HG03175 (cell line): ENCODE measurements around the gene VAC14.
"Not testable (repeated sequence)": the region's sequence is repeated elsewhere in the genome, so short reads cannot be mapped to it uniquely, and the experiment has no call there.

Source experiments
- ATAC-seq: cut with Tn5 transposase; IDR thresholded peaks from one replicate; pipeline ENCODE4 v1.9.1; 2021; ENCODE audit warnings: mild to moderate bottlenecking, moderate library complexity; ENCODE audit not compliant: unreplicated experiment

VAC14 gene

DNA sequence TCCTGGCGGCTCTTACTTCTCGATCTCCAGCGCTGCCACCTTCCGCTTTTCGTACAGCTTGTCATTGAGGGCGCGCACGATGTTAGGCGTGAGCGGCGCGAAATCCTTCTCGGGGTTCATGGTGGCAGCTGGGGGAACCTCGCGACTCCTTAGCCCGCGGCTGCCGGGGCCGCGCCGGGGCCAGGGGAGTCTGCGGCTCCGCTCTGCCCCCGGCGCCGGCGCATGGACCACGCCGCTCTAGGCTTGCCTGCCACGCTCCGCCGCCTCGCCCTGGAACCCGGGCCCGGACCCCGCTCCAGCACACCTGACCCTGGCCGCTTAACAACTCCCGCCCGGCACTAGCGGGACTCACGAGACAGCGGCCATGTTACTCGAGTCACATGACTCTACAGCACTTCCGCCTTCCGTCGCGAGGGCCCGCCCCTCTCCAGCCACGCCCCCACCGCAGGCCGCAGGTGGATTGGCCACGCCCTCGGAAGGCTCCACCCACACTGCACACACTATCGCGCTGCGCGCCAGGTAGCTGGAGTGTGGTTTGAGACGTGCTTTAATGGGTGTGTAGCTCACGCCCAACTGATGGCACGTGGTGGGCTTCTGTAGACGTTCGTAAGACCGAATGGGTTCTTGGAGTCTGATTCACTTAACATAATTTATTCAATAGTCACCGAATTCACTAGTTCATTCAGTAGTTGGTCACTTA is at the start of gene VAC14:
TSS of gene VAC14 (minus strand) at position 378 of the 700 bp plus-strand sequence. CDS start at position 120, 258 bp downstream.
- ATAC-seq: peak; percentile 95

DNA sequence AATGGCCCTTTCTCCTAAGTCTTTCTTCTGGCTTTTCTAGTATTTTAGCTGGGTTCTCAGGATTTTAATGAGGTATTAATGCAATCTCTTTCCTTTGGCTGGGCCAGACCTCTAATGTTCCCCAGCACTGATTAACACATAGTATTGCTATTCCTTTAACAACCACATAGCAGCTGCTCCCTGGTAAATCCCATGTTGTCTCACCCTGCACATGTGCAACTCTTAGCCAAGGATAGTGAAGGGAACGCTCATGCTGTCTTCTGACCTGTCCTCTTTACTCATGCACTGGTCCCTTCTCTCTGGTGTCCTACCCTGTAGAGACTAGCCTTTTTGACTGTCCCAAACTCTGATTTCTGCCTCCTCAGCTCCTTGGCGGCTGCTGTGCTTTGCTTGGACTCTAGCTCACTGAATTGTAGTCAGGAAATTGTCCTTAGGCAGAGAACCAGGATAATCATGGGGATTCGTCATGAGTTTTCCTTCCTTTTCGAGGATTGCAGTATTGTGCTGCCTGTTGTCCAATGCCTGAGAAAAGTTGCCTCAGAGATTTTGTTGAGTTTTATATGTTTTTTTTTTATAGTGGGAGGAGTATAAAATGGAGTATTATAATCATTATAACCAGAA is 22.6 kb upstream of the VAC14 start:
- ATAC-seq: not testable (repeated sequence)

DNA sequence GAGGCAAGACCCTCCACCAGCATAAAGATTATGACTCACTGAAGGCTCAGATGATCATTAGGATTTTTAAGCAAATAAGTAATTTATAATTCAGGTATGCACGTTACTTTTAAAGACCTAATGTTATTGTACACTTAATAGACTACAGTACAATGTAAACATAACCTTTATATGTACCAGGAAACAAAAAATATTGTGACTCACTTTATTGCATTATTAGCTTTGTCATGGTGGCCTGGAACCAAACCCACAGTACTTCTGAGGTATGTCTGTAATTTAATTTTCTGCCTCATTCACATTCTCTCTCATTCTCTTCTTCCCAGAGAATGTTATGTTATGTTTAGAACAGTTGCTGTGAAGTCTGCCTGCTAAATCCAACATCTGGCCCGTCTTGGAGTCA is 21.8 kb upstream of the VAC14 start:
- ATAC-seq: not testable (repeated sequence)

DNA sequence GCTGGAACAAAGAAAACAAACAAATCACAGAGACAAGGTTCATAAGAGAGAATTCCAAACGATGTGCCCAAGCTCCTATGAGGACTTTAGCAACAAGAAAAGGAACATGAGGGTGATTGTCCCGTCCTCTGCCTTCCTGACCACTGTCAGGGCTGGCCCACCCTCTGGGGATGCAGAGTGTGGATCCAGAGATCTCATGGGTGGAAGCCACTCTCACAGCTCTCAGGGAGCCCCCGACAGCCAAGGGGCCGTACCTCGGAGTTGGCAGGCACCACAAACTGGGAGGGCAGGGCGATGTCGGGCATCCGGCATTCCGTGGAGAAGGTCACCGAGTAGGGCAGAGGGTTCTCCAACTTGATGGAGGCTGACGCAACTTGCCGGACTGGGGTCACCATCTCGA is 17.1 kb upstream of the VAC14 start:
- ATAC-seq: not testable (repeated sequence)

DNA sequence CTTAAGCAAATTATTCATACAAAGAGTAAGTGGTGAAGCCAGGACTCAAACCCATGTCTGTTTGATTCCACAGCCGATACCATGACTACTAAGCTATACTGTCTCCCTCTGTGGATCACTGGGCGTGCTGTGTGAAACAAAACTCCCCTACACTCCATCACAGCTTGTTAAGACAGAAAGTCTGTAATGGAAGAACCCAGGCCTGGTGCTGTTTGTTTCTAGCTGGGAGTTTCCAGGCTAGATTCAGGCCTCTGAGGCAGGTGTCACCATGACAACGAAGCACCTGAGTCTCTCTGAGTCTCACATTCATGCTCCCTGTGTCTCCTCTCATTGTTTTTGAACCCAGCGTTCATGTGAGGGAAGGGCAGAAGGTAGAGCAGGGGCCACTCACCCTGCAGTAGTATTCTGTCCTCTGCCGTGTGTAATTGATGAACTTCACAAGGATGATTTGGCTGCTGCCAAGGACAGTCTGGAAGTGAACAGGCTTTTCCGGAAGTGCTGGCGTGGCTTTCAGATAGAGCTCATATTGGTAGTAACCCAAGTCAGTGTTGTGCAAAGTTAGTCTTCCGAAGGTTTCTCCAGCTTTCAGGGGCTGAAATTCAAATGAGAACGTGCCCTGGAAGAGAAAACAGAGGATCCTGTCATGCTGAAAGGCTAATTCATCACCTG is 8.6 kb upstream of the VAC14 start:
- ATAC-seq: no peak

DNA sequence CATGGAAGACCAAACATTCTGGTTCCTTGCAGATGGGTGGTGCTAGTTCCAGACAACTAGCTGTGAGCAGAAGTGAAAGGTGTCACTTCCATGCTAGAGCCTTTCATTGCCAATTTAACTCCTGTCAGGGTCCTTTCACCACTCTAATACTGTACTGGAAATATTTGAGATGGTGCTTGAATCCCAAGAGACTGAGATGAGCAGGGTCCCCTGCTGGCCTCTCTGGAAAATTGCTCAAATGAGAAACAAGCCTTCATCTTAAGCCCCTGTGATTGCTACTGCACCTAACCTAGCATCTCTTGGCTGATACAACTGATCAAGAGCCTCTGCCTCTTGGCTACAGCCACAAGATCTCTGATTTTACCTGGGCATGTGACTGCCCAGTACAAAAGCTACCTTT is 7.4 kb upstream of the VAC14 start:
- no peak for ATAC-seq

DNA sequence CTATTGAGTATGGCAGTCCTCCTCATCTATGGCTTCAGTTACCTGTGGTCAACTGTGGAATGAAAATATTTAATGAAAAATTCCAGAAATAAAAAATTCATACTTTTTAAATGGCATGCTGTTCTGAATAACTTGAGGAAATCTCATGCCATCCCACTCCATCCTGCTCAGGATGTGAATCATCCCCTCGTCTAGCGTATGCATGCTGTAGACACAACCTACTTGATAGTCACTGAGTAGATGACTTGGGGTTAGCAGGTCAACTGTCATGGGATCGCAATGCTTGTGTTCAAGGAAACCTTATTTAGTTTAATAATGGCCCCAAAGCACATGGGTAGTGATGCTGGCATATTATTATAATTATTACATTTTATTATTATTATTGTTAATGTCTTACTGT is 4.8 kb upstream of the VAC14 start:
- ATAC-seq: no peak

DNA sequence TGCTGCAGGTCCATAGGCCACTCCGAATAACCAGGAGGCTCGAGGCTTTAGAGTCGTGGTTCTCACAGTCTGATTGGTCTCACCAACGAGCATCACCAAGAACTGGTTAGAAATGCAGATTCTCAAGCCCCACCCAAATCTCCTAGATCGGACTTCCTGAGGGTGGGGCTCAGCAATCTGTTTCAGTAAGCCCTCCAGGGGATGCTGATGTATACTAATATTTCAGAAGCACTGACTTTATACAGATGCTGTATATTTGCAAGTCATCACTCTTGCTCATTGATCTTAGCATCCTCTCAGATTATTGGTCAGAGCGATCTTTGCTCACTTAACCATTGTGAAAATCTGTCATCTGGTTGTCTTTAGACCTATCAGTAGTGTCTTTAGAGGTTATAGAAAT is 4.4 kb upstream of the VAC14 start:
- ATAC-seq: no peak

DNA sequence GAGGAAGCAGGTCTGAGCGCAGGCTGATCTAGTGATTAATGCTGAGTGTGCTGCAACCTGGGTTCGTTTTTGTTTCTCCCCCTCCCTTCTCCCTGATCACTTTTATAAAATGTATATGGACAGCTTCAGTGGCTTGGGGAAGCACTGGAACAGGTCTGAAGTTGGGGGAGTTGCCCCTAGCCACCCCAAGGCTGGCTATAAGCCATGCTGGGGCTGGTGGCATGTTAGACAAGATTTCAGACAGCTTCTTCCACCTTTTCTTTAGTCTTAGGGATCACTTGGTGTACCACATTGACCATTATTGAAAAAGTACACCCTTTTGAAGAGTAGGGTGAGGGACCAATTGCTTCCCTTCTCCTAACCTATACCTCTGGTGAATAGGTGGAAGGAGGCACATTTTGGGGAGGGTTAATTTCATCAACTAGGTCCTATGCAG is 3.8 kb upstream of the VAC14 start:
- ATAC-seq: no peak

DNA sequence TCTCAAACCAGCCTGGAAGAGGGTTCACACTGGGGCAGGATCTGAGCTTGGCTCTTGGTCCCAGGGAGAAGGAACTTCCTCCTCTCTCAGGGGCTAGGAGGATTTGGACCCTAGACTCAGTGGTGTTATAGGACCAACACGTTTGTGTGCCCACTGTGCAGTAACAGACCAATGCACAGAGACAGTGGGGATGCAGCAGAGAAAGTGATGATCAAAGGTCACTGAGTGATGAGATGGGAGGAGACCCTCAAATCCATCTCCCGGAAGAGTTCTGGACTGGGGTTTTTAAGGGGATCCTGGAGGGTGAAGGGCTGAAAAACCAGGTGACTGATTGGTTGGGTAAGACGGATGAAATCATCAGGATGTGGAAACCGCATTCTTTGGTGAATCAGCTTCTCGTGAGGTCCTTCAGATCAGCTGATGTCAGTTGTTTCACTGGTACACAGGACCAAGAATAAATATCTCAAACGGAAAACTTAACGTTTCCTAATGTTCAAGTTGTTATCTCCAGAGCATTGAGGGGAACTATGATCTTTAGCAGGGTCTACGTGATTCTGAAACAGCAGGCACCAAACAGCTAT is 3.3 kb upstream of the VAC14 start:
- no peak for ATAC-seq

DNA sequence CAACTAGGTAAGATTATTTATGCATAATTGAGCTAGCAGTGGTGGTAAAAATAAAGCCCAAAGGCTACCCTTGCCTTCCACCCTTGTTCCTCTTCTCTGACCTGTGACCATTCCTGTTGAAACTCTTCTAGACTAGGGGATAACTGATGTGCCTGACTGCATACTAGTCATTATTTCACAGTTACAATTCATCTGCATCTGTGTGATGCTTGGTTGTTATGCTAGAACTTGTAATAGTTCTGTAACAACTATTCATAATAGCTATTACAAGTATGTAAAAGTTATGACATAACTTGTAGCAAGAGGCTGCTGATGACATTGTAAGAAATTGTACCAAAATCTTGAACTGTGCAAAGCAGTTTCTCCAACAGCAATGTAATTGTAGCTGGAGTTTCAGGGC is 2.4 kb upstream of the VAC14 start:
- no peak for ATAC-seq

DNA sequence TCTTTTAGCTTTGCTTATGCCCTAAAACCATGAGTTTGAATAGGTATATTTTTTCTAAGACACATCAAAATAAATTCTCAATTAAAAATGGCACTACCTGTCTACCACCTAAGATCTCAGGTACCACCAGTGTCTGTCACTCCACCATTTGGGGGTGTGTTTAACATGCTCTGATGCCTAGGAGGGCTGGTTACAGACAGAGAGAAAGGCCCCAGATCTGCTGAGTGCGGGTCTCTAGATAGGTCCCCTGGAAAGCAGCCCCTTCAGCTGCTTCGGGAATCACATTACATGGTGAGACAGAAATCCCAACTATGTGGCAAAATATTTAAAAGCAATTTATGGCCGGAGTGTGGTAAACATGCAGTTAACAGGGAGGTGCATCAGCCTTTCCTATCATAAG is 653 bp upstream of the VAC14 start:
- ATAC-seq: no peak

DNA sequence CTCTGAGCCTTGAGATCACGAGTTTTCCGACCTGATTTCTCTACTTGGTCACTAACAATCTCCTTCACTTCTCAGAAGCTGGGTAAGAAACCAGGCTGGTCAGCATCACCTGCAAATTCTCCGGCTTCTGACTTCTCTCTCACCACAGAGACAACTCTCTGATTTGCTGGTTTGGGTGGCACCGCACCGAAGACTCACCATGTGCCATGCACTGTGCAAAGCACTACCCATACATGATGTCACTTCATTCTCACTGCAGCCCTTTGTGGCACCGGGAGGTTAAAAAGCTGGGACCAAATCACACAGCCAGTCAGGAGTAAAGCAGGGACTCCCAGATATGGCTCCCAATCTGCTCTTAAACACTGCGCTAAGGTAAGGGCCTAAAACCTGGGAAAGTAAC is 647 bp downstream of the VAC14 start:
- ATAC-seq: no peak

DNA sequence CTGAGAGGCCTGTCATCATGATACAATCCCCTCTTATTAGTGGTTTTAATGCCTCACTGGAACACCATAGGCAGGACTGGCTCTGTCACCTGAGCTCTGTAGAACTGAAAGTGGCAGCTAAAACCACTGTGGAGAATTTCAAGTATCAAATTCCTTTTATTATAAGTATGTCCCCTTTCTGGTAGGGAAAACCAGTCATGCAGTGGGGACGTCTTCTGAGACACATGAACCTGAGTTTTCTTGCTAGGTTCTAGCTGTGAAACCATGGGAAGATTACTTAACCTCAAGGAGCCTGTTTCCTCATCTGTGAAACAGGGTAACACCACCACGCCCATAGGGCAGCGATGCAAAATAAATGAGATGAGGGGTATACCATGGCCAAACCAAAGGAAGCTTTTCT is 4.7 kb downstream of the VAC14 start:
- no peak for ATAC-seq

DNA sequence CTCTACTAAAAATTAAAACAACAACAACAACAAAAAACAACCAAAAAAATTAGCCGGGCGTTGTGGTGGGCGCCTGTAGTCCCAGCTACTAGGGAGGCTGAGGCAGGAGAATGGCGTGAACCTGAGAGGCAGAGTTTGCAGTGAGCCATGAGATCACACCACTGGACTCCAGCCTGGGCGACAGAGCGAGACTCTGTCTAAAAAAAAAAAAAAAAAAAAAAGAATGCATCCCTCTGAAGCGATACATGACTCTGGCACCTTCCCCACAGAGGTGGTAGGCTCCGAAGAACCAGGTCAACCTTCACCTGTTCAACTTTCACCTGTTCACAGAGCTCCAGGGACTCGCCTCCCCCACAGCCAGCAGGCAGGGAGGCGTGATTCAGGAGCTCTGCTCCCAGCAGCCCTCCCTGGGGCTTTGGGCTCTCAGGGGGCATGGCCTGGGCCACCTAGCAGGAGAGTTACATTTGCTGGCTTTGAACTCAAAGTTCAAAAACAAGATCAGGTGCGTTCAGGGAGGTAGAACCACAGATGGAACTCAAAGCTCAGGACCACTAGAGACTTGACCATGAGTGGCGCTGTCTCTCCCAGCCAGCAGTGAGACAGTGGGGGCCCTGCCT is 5.6 kb downstream of the VAC14 start:
- no peak for ATAC-seq

DNA sequence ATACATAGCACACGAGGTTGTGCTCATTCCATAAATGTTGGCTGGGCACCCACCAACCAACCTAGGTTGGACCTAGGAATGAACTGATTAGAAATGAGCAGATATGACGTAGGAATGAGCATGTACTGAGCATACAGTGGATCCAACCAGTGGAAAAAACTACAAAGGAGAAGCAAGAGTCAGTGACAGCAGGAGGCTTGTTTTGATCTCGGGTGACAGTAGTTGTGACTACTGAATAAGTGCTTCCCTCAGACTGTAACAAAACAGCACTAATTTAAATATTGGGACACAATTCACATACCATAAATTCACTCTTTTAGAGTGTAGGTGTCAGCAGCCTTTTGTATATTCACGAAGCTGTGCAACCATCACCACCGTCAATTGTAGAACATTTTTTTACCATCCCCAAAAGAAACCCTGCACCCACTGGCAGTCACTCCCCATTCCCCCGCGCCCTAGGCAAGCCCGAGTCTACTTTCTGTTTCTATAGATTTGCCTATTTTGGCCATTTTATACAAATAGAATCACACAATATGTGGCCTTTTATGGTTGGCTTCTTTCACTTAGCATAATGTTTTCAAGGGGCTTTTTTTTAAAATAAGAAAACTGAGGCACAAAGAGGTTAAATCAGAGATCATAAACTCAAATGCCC is 7.0 kb downstream of the VAC14 start:
- peak; percentile 69 for ATAC-seq

DNA sequence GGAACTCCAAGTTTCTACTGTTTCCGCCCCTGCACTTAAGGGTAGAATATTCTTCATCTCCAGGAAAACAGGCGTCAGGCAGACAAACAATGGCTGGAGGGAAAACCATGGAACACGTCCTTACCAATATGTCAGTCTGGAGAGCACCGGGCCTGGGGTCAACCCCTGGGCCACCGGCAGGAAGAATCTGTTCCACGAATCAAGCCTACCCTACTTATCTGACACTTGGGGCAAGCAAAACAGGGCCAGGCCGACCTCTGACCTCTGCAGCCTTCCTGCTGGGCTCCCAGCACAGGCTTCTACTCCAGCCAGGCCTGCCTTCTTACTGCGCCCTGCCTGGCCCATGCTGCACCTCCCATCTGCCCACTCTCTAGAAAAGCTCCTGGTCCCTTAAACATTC is 10.1 kb downstream of the VAC14 start:
- ATAC-seq: no peak

DNA sequence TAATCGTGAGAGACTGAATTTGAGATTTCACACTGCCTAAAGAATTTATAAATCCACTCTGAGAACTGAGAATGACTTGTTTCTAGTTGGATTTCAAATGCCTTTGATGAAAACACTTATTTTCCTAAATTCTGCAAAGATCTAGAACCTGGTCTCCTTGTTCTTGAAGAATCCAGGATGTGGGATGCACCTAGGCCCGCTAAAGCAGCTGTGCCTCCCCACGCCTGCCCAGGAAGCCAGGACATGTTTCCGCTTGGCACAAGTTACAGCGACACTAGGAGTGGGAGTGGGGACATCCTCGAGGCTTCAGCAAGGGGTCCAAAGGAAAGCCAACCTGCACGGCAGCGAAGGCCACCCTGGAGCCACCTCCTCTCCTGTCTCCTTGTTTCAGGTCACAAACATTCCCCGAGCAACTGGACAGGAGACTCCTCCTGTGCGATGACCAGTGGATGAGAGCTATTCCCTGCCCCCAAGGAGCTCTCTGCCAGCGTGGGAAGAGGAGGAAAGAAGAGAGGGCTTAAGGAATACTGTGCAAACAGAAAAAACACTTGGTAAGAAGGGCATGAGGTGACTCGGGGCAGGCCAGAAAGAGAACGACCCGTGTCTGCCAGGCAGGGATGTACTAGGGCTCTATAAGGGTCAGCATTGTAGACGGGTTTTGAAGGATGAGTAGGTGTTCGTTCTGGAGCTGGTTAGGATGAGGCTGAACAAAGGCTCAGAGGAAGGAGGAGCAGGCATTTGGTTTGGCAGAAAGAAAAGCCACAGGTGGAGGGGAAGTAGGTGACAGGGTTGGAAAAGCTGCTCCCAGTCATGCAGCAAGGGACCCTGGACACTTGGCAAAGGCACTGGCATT is 11.1 kb downstream of the VAC14 start:
- no peak for ATAC-seq

DNA sequence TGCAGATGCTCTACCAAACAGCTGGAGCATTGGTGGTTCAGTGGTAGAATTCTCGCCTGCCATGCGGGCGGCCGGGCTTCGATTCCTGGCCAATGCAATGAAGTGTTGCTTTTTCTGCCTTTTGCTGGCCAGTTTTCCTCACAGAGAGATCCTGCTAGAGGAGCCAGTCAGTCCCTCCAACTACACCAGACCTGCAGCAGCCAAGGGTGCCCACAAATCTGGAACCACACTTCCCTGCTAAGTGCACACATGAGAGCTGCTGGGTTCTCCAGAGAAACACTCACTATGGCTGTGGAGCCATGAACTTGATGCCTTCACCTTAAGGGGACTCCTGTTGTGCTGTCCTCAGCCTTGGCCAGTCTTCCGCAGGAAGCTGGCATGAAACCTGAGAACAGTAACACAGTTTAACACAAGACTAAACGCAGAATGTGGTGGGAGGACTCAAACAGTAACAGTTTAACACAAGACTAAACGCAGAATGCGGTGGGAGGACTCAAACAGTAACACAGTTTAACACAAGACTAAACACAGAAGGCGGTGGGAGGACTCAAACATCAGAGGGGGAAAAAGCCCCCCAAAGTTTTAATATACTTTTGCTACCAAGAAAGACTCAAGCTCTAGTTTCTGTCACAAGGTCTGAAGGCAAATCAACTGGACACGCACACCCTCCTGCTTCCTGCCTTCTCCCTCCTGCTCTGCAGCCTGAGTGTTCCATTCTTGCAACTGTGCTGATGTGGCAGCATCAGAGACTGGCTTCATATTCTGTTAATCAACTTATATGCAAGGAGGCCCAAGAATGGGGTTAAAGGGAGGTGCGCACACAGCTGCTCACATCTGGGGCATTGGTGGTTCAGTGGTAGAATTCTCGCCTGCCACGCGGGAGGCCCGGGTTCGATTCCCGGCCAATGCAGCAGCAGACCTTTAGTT is 12.0 kb downstream of the VAC14 start:
- ATAC-seq: no peak
